ENCODE measurements around the gene SBK2. TPM values are rescaled to one million over a fixed set of nuclear protein-coding genes. Genes with fewer than 3 reads are reported as not detected.

SBK2 gene
- total and polyA plus RNA-seq, 2 donors (not counting 1 experiment from before 2014, with no cell fraction given), result not detected

GRCh38 chr19:55502197-55502952 lies 34.6 kb downstream of the SBK2 start:
- Histone ChIP-seq H3K27me3 (ENCODE audit: control insufficient read depth, insufficient read depth, low read length) (no peaks in the 10 kb centered on the region), H2AFZ (ENCODE audit: low read length) (no peak overlapping the region), H3K4me2 (ENCODE audit: extremely low read depth, insufficient read depth, low read length) (no peak overlapping the region), H3K9me3 (ENCODE audit: control insufficient read depth, insufficient read depth, low read depth, low read length) (no peaks in the 10 kb centered on the region), H3K4me3 (replicated peaks in 1 of 4; ENCODE audit: control extremely low read depth in 1 of 4, insufficient read depth in 1 of 4, low read depth in 3 of 4, low read length in 4 of 4) (no peak overlapping the region), H3K79me2 (ENCODE audit: control insufficient read depth, insufficient read depth, low read length) (no peaks in the 10 kb centered on the region), H3K9ac (ENCODE audit: insufficient read depth, low read length) (no peak overlapping the region), H3K27ac (ENCODE audit: insufficient read depth, low read length) (no peak overlapping the region), H3K4me1 (ENCODE audit: control insufficient read depth, extremely low read depth, insufficient read depth, low read length) (no peaks in the 10 kb centered on the region), H3K36me3 (ENCODE audit: control insufficient read depth, insufficient read depth, low read length) (peaks cover 11% of the 10 kb centered on the region), H4K20me1 (ENCODE audit: control insufficient read depth, extremely low read depth, insufficient read depth, low read length) (no peaks in the 10 kb centered on the region)
- DNase-seq (ENCODE audit: low read depth in 2 of 2), result no peak
- TF ChIP-seq EZH2 (IDR thresholded peaks at IDR 0.05; ENCODE audit: low read length, missing control alignments) (no peak), CTCF (conservative IDR thresholded peaks at IDR 0.05 in 1 of 2, IDR thresholded peaks at IDR 0.05 in 1 of 2; ENCODE audit: low read depth in 1 of 2, low read length in 2 of 2) (no peak)

- Histone ChIP-seq H3K27ac (ENCODE audit: insufficient read depth, low read length) (no peak overlapping the region), H3K79me2 (ENCODE audit: control insufficient read depth, insufficient read depth, low read length) (peaks cover 5% of the 10 kb centered on the region), H3K27me3 (ENCODE audit: control insufficient read depth, insufficient read depth, low read length) (no peaks in the 10 kb centered on the region), H3K4me1 (ENCODE audit: control insufficient read depth, extremely low read depth, insufficient read depth, low read length) (peaks cover 1% of the 10 kb centered on the region), H3K4me3 (replicated peaks in 1 of 4; ENCODE audit: control extremely low read depth in 1 of 4, insufficient read depth in 1 of 4, low read depth in 3 of 4, low read length in 4 of 4) (no peak overlapping the region), H4K20me1 (ENCODE audit: control insufficient read depth, extremely low read depth, insufficient read depth, low read length) (no peaks in the 10 kb centered on the region), H3K9me3 (ENCODE audit: control insufficient read depth, insufficient read depth, low read depth, low read length) (no peaks in the 10 kb centered on the region), H3K36me3 (ENCODE audit: control insufficient read depth, insufficient read depth, low read length) (peaks cover 14% of the 10 kb centered on the region), H3K9ac (ENCODE audit: insufficient read depth, low read length) (no peak overlapping the region), H2AFZ (ENCODE audit: low read length) (no peak overlapping the region), H3K4me2 (ENCODE audit: extremely low read depth, insufficient read depth, low read length) (no peak overlapping the region)
- no peak for DNase-seq (ENCODE audit: low read depth in 2 of 2)
- TF ChIP-seq EZH2 (IDR thresholded peaks at IDR 0.05; ENCODE audit: low read length, missing control alignments), result no peak
- no peak for TF ChIP-seq CTCF (conservative IDR thresholded peaks at IDR 0.05 in 1 of 2, IDR thresholded peaks at IDR 0.05 in 1 of 2; ENCODE audit: low read depth in 1 of 2, low read length in 2 of 2)
Measured at GRCh38 chr19:55500368-55500952, 36.5 kb downstream of the SBK2 start.

GRCh38 chr19:55498246-55498840 lies 38.6 kb downstream of the SBK2 start:
- H4K20me1 ChIP-seq (ENCODE audit: control insufficient read depth, extremely low read depth, insufficient read depth, low read length), result no peaks in the 10 kb centered on the region
- no peaks in the 10 kb centered on the region for H3K27me3 ChIP-seq (ENCODE audit: control insufficient read depth, insufficient read depth, low read length)
- no peaks in the 10 kb centered on the region for H3K9me3 ChIP-seq (ENCODE audit: control insufficient read depth, insufficient read depth, low read depth, low read length)
- H3K9ac ChIP-seq (ENCODE audit: insufficient read depth, low read length), result no peak overlapping the region
- H3K36me3 ChIP-seq (ENCODE audit: control insufficient read depth, insufficient read depth, low read length), result peaks cover 13% of the 10 kb centered on the region
- no peak overlapping the region for H3K4me3 ChIP-seq (replicated peaks in 1 of 4; ENCODE audit: control extremely low read depth in 1 of 4, insufficient read depth in 1 of 4, low read depth in 3 of 4, low read length in 4 of 4)
- H3K4me2 ChIP-seq (ENCODE audit: extremely low read depth, insufficient read depth, low read length), result no peak overlapping the region
- peaks cover 7% of the 10 kb centered on the region for H3K4me1 ChIP-seq (ENCODE audit: control insufficient read depth, extremely low read depth, insufficient read depth, low read length)
- H3K27ac ChIP-seq (ENCODE audit: insufficient read depth, low read length), result no peak overlapping the region
- no peak for DNase-seq (ENCODE audit: low read depth in 2 of 2)
- no peak overlapping the region for H2AFZ ChIP-seq (ENCODE audit: low read length)
- peaks cover 8% of the 10 kb centered on the region for H3K79me2 ChIP-seq (ENCODE audit: control insufficient read depth, insufficient read depth, low read length)
- TF ChIP-seq EZH2 (IDR thresholded peaks at IDR 0.05; ENCODE audit: low read length, missing control alignments) (no peak), CTCF (conservative IDR thresholded peaks at IDR 0.05 in 1 of 2, IDR thresholded peaks at IDR 0.05 in 1 of 2; ENCODE audit: low read depth in 1 of 2, low read length in 2 of 2) (no peak)
